ENCODE measurements around the gene GLI3.

GRCh38 chr7:42099470-42100155, 137.4 kb downstream of the GLI3 start:
- TF ChIP-seq TAF1 (IDR thresholded peaks at IDR 0.05; ENCODE audit: borderline replicate concordance, insufficient read depth, low read length) (no peak), SIN3A (IDR thresholded peaks at IDR 0.05; ENCODE audit: borderline replicate concordance, insufficient read depth, low read length) (no peak), POLR2AphosphoS5 (IDR thresholded peaks at IDR 0.05; ENCODE audit: low read depth, low read length) (no peak), FOXP2 (optimal IDR thresholded peaks at IDR 0.05; ENCODE audit: borderline replicate concordance, extremely low read depth, extremely low read length, insufficient read depth) (no peak)
- TF ChIP-seq, protein P1, sequence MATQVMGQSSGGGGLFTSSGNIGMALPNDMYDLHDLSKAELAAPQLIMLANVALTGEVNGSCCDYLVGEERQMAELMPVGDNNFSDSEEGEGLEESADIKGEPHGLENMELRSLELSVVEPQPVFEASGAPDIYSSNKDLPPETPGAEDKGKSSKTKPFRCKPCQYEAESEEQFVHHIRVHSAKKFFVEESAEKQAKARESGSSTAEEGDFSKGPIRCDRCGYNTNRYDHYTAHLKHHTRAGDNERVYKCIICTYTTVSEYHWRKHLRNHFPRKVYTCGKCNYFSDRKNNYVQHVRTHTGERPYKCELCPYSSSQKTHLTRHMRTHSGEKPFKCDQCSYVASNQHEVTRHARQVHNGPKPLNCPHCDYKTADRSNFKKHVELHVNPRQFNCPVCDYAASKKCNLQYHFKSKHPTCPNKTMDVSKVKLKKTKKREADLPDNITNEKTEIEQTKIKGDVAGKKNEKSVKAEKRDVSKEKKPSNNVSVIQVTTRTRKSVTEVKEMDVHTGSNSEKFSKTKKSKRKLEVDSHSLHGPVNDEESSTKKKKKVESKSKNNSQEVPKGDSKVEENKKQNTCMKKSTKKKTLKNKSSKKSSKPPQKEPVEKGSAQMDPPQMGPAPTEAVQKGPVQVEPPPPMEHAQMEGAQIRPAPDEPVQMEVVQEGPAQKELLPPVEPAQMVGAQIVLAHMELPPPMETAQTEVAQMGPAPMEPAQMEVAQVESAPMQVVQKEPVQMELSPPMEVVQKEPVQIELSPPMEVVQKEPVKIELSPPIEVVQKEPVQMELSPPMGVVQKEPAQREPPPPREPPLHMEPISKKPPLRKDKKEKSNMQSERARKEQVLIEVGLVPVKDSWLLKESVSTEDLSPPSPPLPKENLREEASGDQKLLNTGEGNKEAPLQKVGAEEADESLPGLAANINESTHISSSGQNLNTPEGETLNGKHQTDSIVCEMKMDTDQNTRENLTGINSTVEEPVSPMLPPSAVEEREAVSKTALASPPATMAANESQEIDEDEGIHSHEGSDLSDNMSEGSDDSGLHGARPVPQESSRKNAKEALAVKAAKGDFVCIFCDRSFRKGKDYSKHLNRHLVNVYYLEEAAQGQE (IDR thresholded peaks at IDR 0.05; ENCODE audit: insufficient read depth in 1 of 2, low read depth in 2 of 2, low read length in 2 of 2), result no peak
